HL-60 (cell line): ENCODE data around the gene MYOC.

Experiments
- DNase-seq, 2 experiments: peaks; one replicate each; pipeline ENCODE4 v3.0.0-alpha.2; 2010 to 2020; ENCODE audit warnings: low read depth in 1 of 2, low spot score in 1 of 2
- H3K27ac ChIP-seq: fragments of 250-450 bp; sonication (Bioruptor Pico); replicated peaks from 2 replicates; pipeline ENCODE4 v1.5.1; 2020; ENCODE audit warnings: mild to moderate bottlenecking, moderate library complexity
- H3K27me3 ChIP-seq: fragments of 250-450 bp; sonication (Bioruptor Pico); 2 replicates; pipeline ENCODE4 v1.5.1; 2021; ENCODE audit warnings: mild to moderate bottlenecking, moderate library complexity; ENCODE audit not compliant: insufficient read depth, poor library complexity, severe bottlenecking
- H3K4me3 ChIP-seq: replicated peaks from 2 replicates; pipeline ENCODE4 v1.5.1; 2011; ENCODE audit warnings: mild to moderate bottlenecking, control low read depth, low read length; ENCODE audit not compliant: insufficient read depth
- GABPA ChIP-seq: IDR thresholded peaks from 2 replicates; pipeline ENCODE4 v1.6.1; 2012; ENCODE audit warnings: low read depth
- POLR2AphosphoS5 ChIP-seq: IDR thresholded peaks from 2 replicates; pipeline ENCODE4 v1.6.1; 2012; ENCODE audit warnings: low read depth
- SPI1 ChIP-seq: IDR thresholded peaks from 2 replicates; pipeline ENCODE4 v1.6.1; 2012; ENCODE audit warnings: low read depth, mild to moderate bottlenecking, borderline replicate concordance
- TF ChIP-seq, protein P1 (sequence below): IDR thresholded peaks from 2 replicates; pipeline ENCODE4 v1.6.1; 2012; ENCODE audit warnings: low read depth; ENCODE audit not compliant: insufficient replicate concordance
- TF ChIP-seq, protein P2 (sequence below): IDR thresholded peaks from one replicate; pipeline ENCODE4 v1.5.1; 2011; ENCODE audit warnings: low read length, control low read depth, inconsistent platforms; ENCODE audit not compliant: insufficient read depth

Gene MYOC

DNA sequence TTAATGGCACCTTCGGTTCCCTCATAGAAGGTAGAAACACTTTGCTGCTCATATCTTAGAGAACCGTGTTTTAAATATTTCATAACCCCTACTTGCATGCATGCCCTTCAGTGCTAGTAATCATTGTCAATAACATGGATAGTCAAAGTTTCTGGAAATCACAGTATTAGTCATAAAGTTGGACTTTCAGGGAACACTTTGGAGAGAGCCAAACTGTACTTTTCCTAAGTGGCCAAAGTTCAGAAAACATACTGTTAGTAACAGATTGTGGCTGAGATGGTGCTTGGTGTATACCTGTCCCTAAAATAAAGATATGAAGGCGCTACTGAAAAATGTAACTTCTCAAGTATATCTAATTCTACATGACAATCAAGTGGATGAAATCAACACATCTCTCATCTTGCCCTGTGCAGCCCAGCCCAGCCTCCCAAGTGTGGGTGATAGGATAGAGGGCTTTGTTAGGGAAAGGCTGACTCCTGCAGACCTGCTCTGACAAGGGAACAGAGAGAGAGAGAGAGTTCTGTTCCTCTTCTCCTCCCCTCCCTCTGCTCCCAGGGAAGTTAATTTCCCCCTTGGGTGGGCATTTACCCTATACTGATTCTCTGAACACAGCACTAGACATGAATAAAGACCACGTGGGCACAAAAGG is 14.4 kb downstream of the MYOC start:
- H3K27ac ChIP-seq: no peak overlapping the region
- no peaks in the 10 kb centered on the region for H3K27me3 ChIP-seq
- TF ChIP-seq, protein P1, sequence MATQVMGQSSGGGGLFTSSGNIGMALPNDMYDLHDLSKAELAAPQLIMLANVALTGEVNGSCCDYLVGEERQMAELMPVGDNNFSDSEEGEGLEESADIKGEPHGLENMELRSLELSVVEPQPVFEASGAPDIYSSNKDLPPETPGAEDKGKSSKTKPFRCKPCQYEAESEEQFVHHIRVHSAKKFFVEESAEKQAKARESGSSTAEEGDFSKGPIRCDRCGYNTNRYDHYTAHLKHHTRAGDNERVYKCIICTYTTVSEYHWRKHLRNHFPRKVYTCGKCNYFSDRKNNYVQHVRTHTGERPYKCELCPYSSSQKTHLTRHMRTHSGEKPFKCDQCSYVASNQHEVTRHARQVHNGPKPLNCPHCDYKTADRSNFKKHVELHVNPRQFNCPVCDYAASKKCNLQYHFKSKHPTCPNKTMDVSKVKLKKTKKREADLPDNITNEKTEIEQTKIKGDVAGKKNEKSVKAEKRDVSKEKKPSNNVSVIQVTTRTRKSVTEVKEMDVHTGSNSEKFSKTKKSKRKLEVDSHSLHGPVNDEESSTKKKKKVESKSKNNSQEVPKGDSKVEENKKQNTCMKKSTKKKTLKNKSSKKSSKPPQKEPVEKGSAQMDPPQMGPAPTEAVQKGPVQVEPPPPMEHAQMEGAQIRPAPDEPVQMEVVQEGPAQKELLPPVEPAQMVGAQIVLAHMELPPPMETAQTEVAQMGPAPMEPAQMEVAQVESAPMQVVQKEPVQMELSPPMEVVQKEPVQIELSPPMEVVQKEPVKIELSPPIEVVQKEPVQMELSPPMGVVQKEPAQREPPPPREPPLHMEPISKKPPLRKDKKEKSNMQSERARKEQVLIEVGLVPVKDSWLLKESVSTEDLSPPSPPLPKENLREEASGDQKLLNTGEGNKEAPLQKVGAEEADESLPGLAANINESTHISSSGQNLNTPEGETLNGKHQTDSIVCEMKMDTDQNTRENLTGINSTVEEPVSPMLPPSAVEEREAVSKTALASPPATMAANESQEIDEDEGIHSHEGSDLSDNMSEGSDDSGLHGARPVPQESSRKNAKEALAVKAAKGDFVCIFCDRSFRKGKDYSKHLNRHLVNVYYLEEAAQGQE: no peak
- TF ChIP-seq GABPA (no peak), POLR2AphosphoS5 (no peak), SPI1 (no peak)
- TF ChIP-seq, protein P2, sequence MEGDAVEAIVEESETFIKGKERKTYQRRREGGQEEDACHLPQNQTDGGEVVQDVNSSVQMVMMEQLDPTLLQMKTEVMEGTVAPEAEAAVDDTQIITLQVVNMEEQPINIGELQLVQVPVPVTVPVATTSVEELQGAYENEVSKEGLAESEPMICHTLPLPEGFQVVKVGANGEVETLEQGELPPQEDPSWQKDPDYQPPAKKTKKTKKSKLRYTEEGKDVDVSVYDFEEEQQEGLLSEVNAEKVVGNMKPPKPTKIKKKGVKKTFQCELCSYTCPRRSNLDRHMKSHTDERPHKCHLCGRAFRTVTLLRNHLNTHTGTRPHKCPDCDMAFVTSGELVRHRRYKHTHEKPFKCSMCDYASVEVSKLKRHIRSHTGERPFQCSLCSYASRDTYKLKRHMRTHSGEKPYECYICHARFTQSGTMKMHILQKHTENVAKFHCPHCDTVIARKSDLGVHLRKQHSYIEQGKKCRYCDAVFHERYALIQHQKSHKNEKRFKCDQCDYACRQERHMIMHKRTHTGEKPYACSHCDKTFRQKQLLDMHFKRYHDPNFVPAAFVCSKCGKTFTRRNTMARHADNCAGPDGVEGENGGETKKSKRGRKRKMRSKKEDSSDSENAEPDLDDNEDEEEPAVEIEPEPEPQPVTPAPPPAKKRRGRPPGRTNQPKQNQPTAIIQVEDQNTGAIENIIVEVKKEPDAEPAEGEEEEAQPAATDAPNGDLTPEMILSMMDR: no peak
- DNase-seq: no peak
- no peak overlapping the region for H3K4me3 ChIP-seq

DNA sequence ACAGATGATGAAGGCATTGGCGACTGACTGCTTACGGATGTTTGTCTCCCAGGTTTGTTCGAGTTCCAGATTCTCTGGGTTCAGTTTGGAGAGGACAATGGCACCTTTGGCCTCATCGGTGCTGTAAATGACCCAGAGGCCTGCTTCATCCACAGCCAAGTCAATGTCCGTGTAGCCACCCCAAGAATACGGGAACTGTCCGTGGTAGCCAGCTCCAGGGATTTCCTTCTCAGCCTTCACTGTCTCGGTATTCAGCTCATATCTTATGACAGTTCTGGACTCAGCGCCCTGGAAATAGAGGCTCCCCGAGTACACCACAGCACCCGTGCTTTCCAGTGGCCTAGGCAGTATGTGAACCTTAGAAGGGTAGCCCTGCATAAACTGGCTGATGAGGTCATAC is 16.3 kb downstream of the MYOC start:
- DNase-seq: no peak
- Histone ChIP-seq H3K4me3 (no peak overlapping the region), H3K27me3 (no peaks in the 10 kb centered on the region), H3K27ac (no peak overlapping the region)
- TF ChIP-seq, protein P1: peak; percentile 91
- TF ChIP-seq, protein P2: no peak

DNA sequence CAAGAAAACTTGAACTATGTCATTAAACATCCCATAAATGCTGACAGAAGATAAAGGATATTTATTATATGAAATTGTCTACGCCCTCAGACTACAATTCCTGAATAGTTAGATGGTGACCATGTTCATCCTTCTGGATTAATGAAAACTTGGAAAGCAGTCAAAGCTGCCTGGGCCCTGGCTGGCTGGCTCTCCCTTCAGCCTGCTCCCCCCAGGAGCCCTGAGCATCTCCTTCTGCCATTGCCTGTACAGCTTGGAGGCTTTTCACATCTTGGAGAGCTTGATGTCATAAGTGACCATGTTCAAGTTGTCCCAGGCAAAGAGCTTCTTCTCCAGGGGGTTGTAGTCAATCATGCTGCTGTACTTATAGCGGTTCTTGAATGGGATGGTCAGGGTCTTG is 16.8 kb downstream of the MYOC start:
- no peak overlapping the region for H3K4me3 ChIP-seq
- H3K27me3 ChIP-seq: no peaks in the 10 kb centered on the region
- DNase-seq: no peak
- TF ChIP-seq POLR2AphosphoS5: no peak
- TF ChIP-seq SPI1: no peak
- TF ChIP-seq GABPA: no peak
- TF ChIP-seq, protein P2: no peak
- TF ChIP-seq, protein P1: no peak
- no peak overlapping the region for H3K27ac ChIP-seq
